ENCODE results near the gene AP3B1.

The AP3B1 gene

GRCh38 chr5:78001197-78001596 lies 293.3 kb downstream of the AP3B1 start:
- no peak overlapping the region for H3K9ac ChIP-seq (ENCODE audit: low read depth, low read length, poor library complexity, severe bottlenecking)
- no peak overlapping the region for H3K4me2 ChIP-seq (ENCODE audit: low read depth, low read length, poor library complexity, severe bottlenecking)
- H3K79me2 ChIP-seq (ENCODE audit: insufficient read depth, low read length) = no peaks in the 10 kb centered on the region
- no peak overlapping the region for H2AFZ ChIP-seq (ENCODE audit: low read length)
- peaks cover 5% of the 10 kb centered on the region; the same call in 1 of the 2 replicates for H3K36me3 ChIP-seq (ENCODE audit: insufficient read depth, low read length)
- H3K4me1 ChIP-seq (ENCODE audit: insufficient read depth, low read length, poor library complexity, severe bottlenecking) = peaks cover 5% of the 10 kb centered on the region
- H3K27me3 ChIP-seq (ENCODE audit: insufficient read depth, low read length, poor library complexity, severe bottlenecking) = no peaks in the 10 kb centered on the region
- H3F3A ChIP-seq (ENCODE audit: low read depth) = no peaks in the 10 kb centered on the region
- no peak for TF ChIP-seq EZH2phosphoT487 (IDR thresholded peaks at IDR 0.05; ENCODE audit: borderline replicate concordance)
- TF ChIP-seq CTCF (conservative IDR thresholded peaks at IDR 0.05; ENCODE audit: low read length) = no peak
- H3K9me3 ChIP-seq (ENCODE audit: insufficient read depth, low read depth, low read length) = no peaks in the 10 kb centered on the region
- no peaks in the 10 kb centered on the region for H3K9me2 ChIP-seq (replicated peaks; ENCODE audit: low read depth, low read length)
- no peak overlapping the region for H3K4me3 ChIP-seq (ENCODE audit: low read length, poor library complexity, severe bottlenecking)
- no peaks in the 10 kb centered on the region for H4K20me1 ChIP-seq (ENCODE audit: insufficient read depth, low read length, poor library complexity, severe bottlenecking)

GRCh38 chr5:78000191-78000590 lies 294.3 kb downstream of the AP3B1 start:
- Histone ChIP-seq H3K4me1 (ENCODE audit: insufficient read depth, low read length, poor library complexity, severe bottlenecking) (peaks cover 5% of the 10 kb centered on the region), H3K79me2 (ENCODE audit: insufficient read depth, low read length) (no peaks in the 10 kb centered on the region), H3F3A (ENCODE audit: low read depth) (no peaks in the 10 kb centered on the region), H4K20me1 (ENCODE audit: insufficient read depth, low read length, poor library complexity, severe bottlenecking) (no peaks in the 10 kb centered on the region), H3K36me3 (ENCODE audit: insufficient read depth, low read length) (peaks cover 5% of the 10 kb centered on the region; the same call in 1 of the 2 replicates), H3K9me2 (replicated peaks; ENCODE audit: low read depth, low read length) (no peaks in the 10 kb centered on the region), H3K4me2 (ENCODE audit: low read depth, low read length, poor library complexity, severe bottlenecking) (no peak overlapping the region), H3K27me3 (ENCODE audit: insufficient read depth, low read length, poor library complexity, severe bottlenecking) (no peaks in the 10 kb centered on the region), H3K9ac (ENCODE audit: low read depth, low read length, poor library complexity, severe bottlenecking) (no peak overlapping the region), H3K9me3 (ENCODE audit: insufficient read depth, low read depth, low read length) (no peaks in the 10 kb centered on the region), H3K4me3 (ENCODE audit: low read length, poor library complexity, severe bottlenecking) (no peak overlapping the region), H2AFZ (ENCODE audit: low read length) (no peak overlapping the region)
- TF ChIP-seq EZH2phosphoT487 (IDR thresholded peaks at IDR 0.05; ENCODE audit: borderline replicate concordance) = no peak
- no peak for TF ChIP-seq CTCF (conservative IDR thresholded peaks at IDR 0.05; ENCODE audit: low read length)

GRCh38 chr5:77999399-77999798 lies 295.1 kb downstream of the AP3B1 start:
- TF ChIP-seq EZH2phosphoT487 (IDR thresholded peaks at IDR 0.05; ENCODE audit: borderline replicate concordance) (no peak), CTCF (conservative IDR thresholded peaks at IDR 0.05; ENCODE audit: low read length) (no peak)
- H3K9me3 ChIP-seq (ENCODE audit: insufficient read depth, low read depth, low read length) = no peaks in the 10 kb centered on the region
- no peaks in the 10 kb centered on the region for H3F3A ChIP-seq (ENCODE audit: low read depth)
- peaks cover 12% of the 10 kb centered on the region for H3K4me1 ChIP-seq (ENCODE audit: insufficient read depth, low read length, poor library complexity, severe bottlenecking)
- peaks cover 5% of the 10 kb centered on the region; the same call in 1 of the 2 replicates for H3K36me3 ChIP-seq (ENCODE audit: insufficient read depth, low read length)
- H3K27me3 ChIP-seq (ENCODE audit: insufficient read depth, low read length, poor library complexity, severe bottlenecking) = no peaks in the 10 kb centered on the region
- H4K20me1 ChIP-seq (ENCODE audit: insufficient read depth, low read length, poor library complexity, severe bottlenecking) = no peaks in the 10 kb centered on the region
- no peaks in the 10 kb centered on the region for H3K79me2 ChIP-seq (ENCODE audit: insufficient read depth, low read length)
- H3K4me3 ChIP-seq (ENCODE audit: low read length, poor library complexity, severe bottlenecking) = no peak overlapping the region
- H3K4me2 ChIP-seq (ENCODE audit: low read depth, low read length, poor library complexity, severe bottlenecking) = no peak overlapping the region
- no peak overlapping the region for H3K9ac ChIP-seq (ENCODE audit: low read depth, low read length, poor library complexity, severe bottlenecking)
- H3K9me2 ChIP-seq (replicated peaks; ENCODE audit: low read depth, low read length) = no peaks in the 10 kb centered on the region
- no peak overlapping the region for H2AFZ ChIP-seq (ENCODE audit: low read length)
